Mesenchymal stem cell (in vitro differentiated cells and primary cell): Measurements from ENCODE around the gene CSTF3.
"Not testable (repeated sequence)": the region's sequence is repeated elsewhere in the genome, so short reads cannot be mapped to it uniquely, and the experiment has no call there.

ENCODE experiments used
- DNase-seq: peaks from one replicate; pipeline ENCODE4 v3.0.0-alpha.2; 2013
- H2AFZ ChIP-seq: one replicate; pipeline ENCODE4 v1.6.1; 2013; ENCODE audit warnings: low read depth, mild to moderate bottlenecking, control low read depth, inconsistent platforms, low read length, moderate library complexity
- H2AK5ac ChIP-seq: 2 replicates; pipeline ENCODE4 v1.6.1; 2013; ENCODE audit warnings: low read length, moderate library complexity, mild to moderate bottlenecking, inconsistent platforms; ENCODE audit not compliant: severe bottlenecking
- H2BK120ac ChIP-seq: one replicate; pipeline ENCODE4 v1.6.1; 2013; ENCODE audit warnings: low read depth, mild to moderate bottlenecking, inconsistent platforms, low read length, moderate library complexity
- H2BK12ac ChIP-seq, 2 experiments: one replicate each; pipeline ENCODE4 v1.6.1; 2013; ENCODE audit warnings: inconsistent platforms in 2 of 2, low read length in 2 of 2, mild to moderate bottlenecking in 2 of 2, moderate library complexity in 2 of 2, control low read depth in 1 of 2
- H2BK15ac ChIP-seq: one replicate; pipeline ENCODE4 v1.6.1; 2013; ENCODE audit warnings: mild to moderate bottlenecking, low read depth, inconsistent platforms; ENCODE audit not compliant: poor library complexity, severe bottlenecking
- H2BK5ac ChIP-seq: 2 replicates; pipeline ENCODE4 v1.6.1; 2013; ENCODE audit warnings: low read depth, mild to moderate bottlenecking, low read length, control low read depth, inconsistent platforms; ENCODE audit not compliant: poor library complexity, severe bottlenecking
- H3K14ac ChIP-seq, 2 experiments: one replicate each; pipeline ENCODE4 v1.6.1; 2013; ENCODE audit warnings: inconsistent platforms in 2 of 2, low read length in 2 of 2, control low read depth in 1 of 2, mild to moderate bottlenecking in 1 of 2, moderate library complexity in 1 of 2
- H3K18ac ChIP-seq, 2 experiments: one replicate each; pipeline ENCODE4 v1.6.1; 2013; ENCODE audit warnings: inconsistent platforms in 2 of 2, low read length in 2 of 2, control low read depth in 1 of 2, low read depth in 1 of 2, mild to moderate bottlenecking in 1 of 2
- H3K23ac ChIP-seq, 2 experiments: one replicate each; pipeline ENCODE4 v1.6.1; 2013; ENCODE audit warnings: inconsistent platforms in 2 of 2, low read length in 2 of 2, mild to moderate bottlenecking in 2 of 2, moderate library complexity in 2 of 2, control low read depth in 1 of 2
- H3K27ac ChIP-seq: 2 replicates; pipeline ENCODE4 v1.5.1; 2013; ENCODE audit warnings: mild to moderate bottlenecking, moderate library complexity, low read length, control low read depth, inconsistent platforms; ENCODE audit not compliant: poor library complexity, severe bottlenecking
- H3K27me3 ChIP-seq, 2 experiments: 2 replicates each; pipeline versions ENCODE4 v1.6.1 to v1.7.0; 2013; ENCODE audit warnings: low read length in 2 of 2, mild to moderate bottlenecking in 2 of 2, moderate library complexity in 2 of 2, control low read depth in 1 of 2, inconsistent platforms in 1 of 2; ENCODE audit not compliant: control insufficient read depth in 1 of 2, insufficient read depth in 1 of 2
- H3K36me3 ChIP-seq, 2 experiments: 2 replicates each; pipeline versions ENCODE4 v1.6.1 to v1.7.0; 2013; ENCODE audit warnings: low read length in 2 of 2, control low read depth in 1 of 2, inconsistent platforms in 1 of 2, low read depth in 1 of 2, mild to moderate bottlenecking in 1 of 2; ENCODE audit not compliant: insufficient read depth in 2 of 2, control insufficient read depth in 1 of 2
- H3K4ac ChIP-seq, 2 experiments: one replicate each; pipeline ENCODE4 v1.6.1; 2013; ENCODE audit warnings: inconsistent platforms in 2 of 2, low read length in 2 of 2, mild to moderate bottlenecking in 2 of 2, moderate library complexity in 2 of 2, control low read depth in 1 of 2, low read depth in 1 of 2
- H3K4me1 ChIP-seq: 2 replicates; pipeline ENCODE4 v1.6.1; 2013; ENCODE audit warnings: low read depth, low read length, control low read depth; ENCODE audit not compliant: control insufficient read depth, insufficient read depth
- H3K4me2 ChIP-seq: 2 replicates; pipeline ENCODE4 v1.6.1; 2013; ENCODE audit warnings: low read length, mild to moderate bottlenecking, inconsistent platforms; ENCODE audit not compliant: poor library complexity, severe bottlenecking
- H3K4me3 ChIP-seq, 2 experiments: 2 replicates each; pipeline versions ENCODE4 v1.5.1 to v1.7.0; 2013; ENCODE audit warnings: low read length in 2 of 2, mild to moderate bottlenecking in 2 of 2, control low read depth in 1 of 2, low read depth in 1 of 2; ENCODE audit not compliant: insufficient read depth in 1 of 2
- H3K79me1 ChIP-seq: replicated peaks from 2 replicates; pipeline ENCODE4 v1.6.1; 2013; ENCODE audit warnings: mild to moderate bottlenecking, control low read depth, low read length, inconsistent platforms; ENCODE audit not compliant: poor library complexity, severe bottlenecking
- H3K9ac ChIP-seq: 2 replicates; pipeline ENCODE4 v1.7.0; 2013; ENCODE audit warnings: mild to moderate bottlenecking, low read length, moderate library complexity
- H3K9me3 ChIP-seq: 2 replicates; pipeline ENCODE4 v1.7.0; 2013; ENCODE audit warnings: mild to moderate bottlenecking, low read length; ENCODE audit not compliant: control insufficient read depth
- H4K8ac ChIP-seq: one replicate; pipeline ENCODE4 v1.6.1; 2013; ENCODE audit warnings: inconsistent platforms, mild to moderate bottlenecking, low read length, moderate library complexity
- H4K91ac ChIP-seq: one replicate; pipeline ENCODE4 v1.6.1; 2013; ENCODE audit warnings: mild to moderate bottlenecking, low read length, inconsistent platforms
- WGBS: methylation state at CpG from one replicate; pipeline ENCODE4 v1.1.7; 2013; ENCODE audit warnings: mixed read lengths; 5-methylcytosine and 5-hydroxymethylcytosine counted together

Gene CSTF3

GRCh38 chr11:33052231-33052630 is 109.0 kb downstream of the CSTF3 start:
- Histone ChIP-seq H3K9me3 (no peaks in the 10 kb centered on the region), H3K27me3 (no peaks in the 10 kb centered on the region), H3K14ac (no peak overlapping the region), H3K4me3 (no peak overlapping the region), H2BK120ac (no peak overlapping the region), H3K9ac (no peak overlapping the region), H2BK12ac (no peak overlapping the region), H2AK5ac (no peak overlapping the region), H3K79me1 (peaks cover 9% of the 10 kb centered on the region), H2AFZ (no peak overlapping the region), H2BK5ac (no peak overlapping the region), H3K4me2 (no peak overlapping the region), H3K4ac (no peak overlapping the region), H3K23ac (no peak overlapping the region), H3K36me3 (peaks cover 0 to 36% of the 10 kb centered on the region in 2 experiments), H3K18ac (no peak overlapping the region), H3K4me1 (no peaks in the 10 kb centered on the region), H4K8ac (no peak overlapping the region), H4K91ac (no peak overlapping the region), H2BK15ac (no peak overlapping the region), H3K27ac (no peak overlapping the region)
- DNase-seq, result no peak
- no CpG with 5 or more reads among the region's 2 CpGs for WGBS

DNA sequence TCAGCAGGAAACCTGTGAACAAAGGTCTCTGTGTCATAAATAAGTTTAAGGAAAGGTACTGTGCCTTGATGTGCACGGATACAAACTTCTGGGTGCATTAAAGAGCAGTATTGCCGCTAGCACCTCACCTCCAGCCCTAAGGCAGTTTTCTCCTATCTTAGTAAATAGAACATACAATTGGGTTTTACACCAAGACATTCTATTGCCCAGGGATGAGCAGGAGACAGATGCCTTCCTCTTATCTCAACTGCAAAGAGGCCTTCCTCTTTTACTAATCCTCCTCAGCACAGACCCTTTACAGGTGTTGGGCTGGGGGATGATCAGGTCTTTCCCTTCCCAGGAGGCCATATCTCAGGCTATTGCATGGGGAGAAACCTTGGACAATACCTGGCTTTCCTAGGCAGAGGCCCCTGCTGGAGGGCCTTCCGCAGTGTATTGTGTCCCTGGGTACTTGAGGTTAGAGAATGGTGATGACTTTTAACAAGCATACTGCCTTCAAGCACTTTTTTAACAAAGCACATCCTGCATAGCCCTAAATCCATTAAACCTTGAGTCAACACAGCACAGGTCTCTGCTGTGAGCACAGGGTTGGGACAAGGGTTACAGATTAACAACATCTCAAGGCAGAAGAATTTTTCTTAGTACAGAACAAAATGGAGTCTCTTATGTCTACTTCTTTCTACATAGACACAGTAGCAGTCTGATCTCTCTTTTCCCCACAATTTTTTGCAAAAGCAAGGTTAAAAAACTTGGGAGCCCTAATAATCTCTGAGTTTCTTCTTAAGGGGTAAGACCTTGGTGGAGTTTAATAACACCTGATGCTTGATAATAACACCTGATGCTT is 111.5 kb downstream of the CSTF3 start:
- not testable (repeated sequence) for H3K27me3 ChIP-seq, H3K23ac ChIP-seq, H2AFZ ChIP-seq, H2AK5ac ChIP-seq, H2BK12ac ChIP-seq, H3K18ac ChIP-seq, H3K4me1 ChIP-seq, H3K4me2 ChIP-seq, H3K4ac ChIP-seq, H3K27ac ChIP-seq, H4K8ac ChIP-seq, H3K9ac ChIP-seq, H3K4me3 ChIP-seq, H4K91ac ChIP-seq, H2BK120ac ChIP-seq, H2BK15ac ChIP-seq, H3K14ac ChIP-seq, DNase-seq, H3K9me3 ChIP-seq, H2BK5ac ChIP-seq
- WGBS, result 96% methylated on average over 2 of the region's 3 CpGs
- Histone ChIP-seq H3K36me3 (peaks cover 12 to 46% of the 10 kb centered on the region in 2 experiments), H3K79me1 (peaks cover 12% of the 10 kb centered on the region)

GRCh38 chr11:33048701-33049100 is 112.6 kb downstream of the CSTF3 start:
- H2BK120ac ChIP-seq, H2BK15ac ChIP-seq, H3K23ac ChIP-seq, H3K4me3 ChIP-seq, H3K27ac ChIP-seq, H4K91ac ChIP-seq, DNase-seq, H3K4me1 ChIP-seq, H3K18ac ChIP-seq, H2AFZ ChIP-seq, H2BK5ac ChIP-seq, H2BK12ac ChIP-seq, H3K9ac ChIP-seq, H2AK5ac ChIP-seq, H3K27me3 ChIP-seq, H4K8ac ChIP-seq, H3K4ac ChIP-seq, H3K9me3 ChIP-seq, H3K14ac ChIP-seq, H3K4me2 ChIP-seq: not testable (repeated sequence)
- Histone ChIP-seq H3K36me3 (peaks cover 12 to 51% of the 10 kb centered on the region in 2 experiments), H3K79me1 (peaks cover 16% of the 10 kb centered on the region)
- 97% methylated on average over 6 of the region's 6 CpGs for WGBS

GRCh38 chr11:33045551-33046255 is 115.6 kb downstream of the CSTF3 start:
- Histone ChIP-seq H3K79me1 (peaks cover 21% of the 10 kb centered on the region), H3K36me3 (peaks cover 12 to 53% of the 10 kb centered on the region in 2 experiments), H3K18ac (no peak overlapping the region), H3K14ac (no peak overlapping the region), H3K27me3 (no peaks in the 10 kb centered on the region), H4K91ac (no peak overlapping the region), H2BK120ac (no peak overlapping the region), H3K23ac (no peak overlapping the region), H2AFZ (no peak overlapping the region), H2BK12ac (no peak overlapping the region), H2AK5ac (no peak overlapping the region), H3K9me3 (peaks cover 5% of the 10 kb centered on the region), H3K4me2 (no peak overlapping the region), H3K4me1 (peaks cover 1% of the 10 kb centered on the region), H3K27ac (no peak overlapping the region), H3K4me3 (no peak overlapping the region), H3K4ac (no peak overlapping the region), H2BK15ac (no peak overlapping the region), H3K9ac (no peak overlapping the region), H2BK5ac (no peak overlapping the region), H4K8ac (no peak overlapping the region)
- DNase-seq, result no peak
- WGBS, result 89% methylated on average over 8 of the region's 8 CpGs
